Colonic mucosa (tissue), 4 donors: ENCODE results near the gene NRCAM. TPM values are rescaled to one million over a fixed set of nuclear protein-coding genes. Genes with fewer than 3 reads are reported as not detected.

ENCODE experiments used
- DNase-seq: peaks from one replicate; pipeline ENCODE4 v3.0.0-alpha.2; 2020
- H3K27ac ChIP-seq: fragments of 200-600 bp; one replicate; pipeline ENCODE4 v1.8.0; 2021
- H3K27me3 ChIP-seq: fragments of 200-600 bp; one replicate; pipeline ENCODE4 v1.8.0; 2021
- H3K36me3 ChIP-seq: fragments of 200-600 bp; one replicate; pipeline ENCODE4 v1.8.0; 2021
- H3K4me1 ChIP-seq: fragments of 200-600 bp; one replicate; pipeline ENCODE4 v1.8.0; 2021; ENCODE audit warnings: mild to moderate bottlenecking
- H3K4me3 ChIP-seq: fragments of 200-600 bp; one replicate; pipeline ENCODE4 v1.8.0; 2021
- H3K9ac ChIP-seq, 2 donors: one replicate each; pipeline ENCODE4 v1.7.0; 2013; ENCODE audit warnings: control low read depth in 2 of 2, low read depth in 2 of 2, low read length in 2 of 2
- H3K9me3 ChIP-seq: fragments of 200-600 bp; one replicate; pipeline ENCODE4 v1.8.0; 2021
- CTCF ChIP-seq: fragments of 200-600 bp; IDR thresholded peaks from one replicate; pipeline ENCODE4 v1.8.0; 2022; ENCODE audit warnings: antibody characterized with exemption, mild to moderate bottlenecking
- intact Hi-C: fragments of 100-400 bp; cut with DNase I; formaldehyde crosslinking; loops from one replicate; pipeline ENCODE4 v1.14.1; 2022
- total RNA-seq, 2 donors: library from RNA; stranded (reverse); fragmentation: NEBNext Ultra II Directional in 1 of 2; extraction: Animal tissue kit (Norgen Biotek cat#: 25700) in 1 of 2; gene quantifications; one replicate each; pipeline ENCODE4 v1.2.1, GENCODE V29; 2021
- donor health status: healthy.
- donor health status: DM: no; HTN: no; CAD: no.
- donor health status: DM: no; HTN: no; CAD: no.

Gene NRCAM
- total RNA-seq, 2 donors from 2014 or later = 0.42 to 1.1 TPM

GRCh38 chr7:108188724-108189123 lies 267.5 kb downstream of the NRCAM start:
- no peak for DNase-seq
- TF ChIP-seq CTCF = no peak
- Histone ChIP-seq H3K4me3 (no peak overlapping the region), H3K9ac (no peak overlapping the region), H3K27ac (no peak overlapping the region), H3K9me3 (no peaks in the 10 kb centered on the region), H3K27me3 (no peaks in the 10 kb centered on the region), H3K36me3 (no peaks in the 10 kb centered on the region), H3K4me1 (no peaks in the 10 kb centered on the region)
- intact Hi-C loops = loop anchor here (10.0 kb wide), 1 partner anchor 266 kb away; the partner anchor contains the start of gene NRCAM

GRCh38 chr7:108181073-108181985 lies 274.9 kb downstream of the NRCAM start:
- H3K4me3 ChIP-seq = no peak overlapping the region
- TF ChIP-seq CTCF = peak; percentile 70
- intact Hi-C loops = loop anchor here (5.0 to 10.0 kb wide), 2 partner anchors 273 to 316 kb away; partner anchors contain the start of gene NRCAM
- H3K9me3 ChIP-seq = no peaks in the 10 kb centered on the region
- no peak overlapping the region for H3K27ac ChIP-seq
- H3K27me3 ChIP-seq = no peaks in the 10 kb centered on the region
- H3K9ac ChIP-seq = no peak overlapping the region
- DNase-seq = no peak
- no peaks in the 10 kb centered on the region for H3K36me3 ChIP-seq
- H3K4me1 ChIP-seq = no peaks in the 10 kb centered on the region

- Histone ChIP-seq H3K27me3 (no peaks in the 10 kb centered on the region), H3K4me3 (no peak overlapping the region), H3K9ac (no peak overlapping the region), H3K4me1 (no peaks in the 10 kb centered on the region), H3K36me3 (no peaks in the 10 kb centered on the region), H3K27ac (no peak overlapping the region), H3K9me3 (no peaks in the 10 kb centered on the region)
- TF ChIP-seq CTCF = no peak
- DNase-seq = no peak
- intact Hi-C loops = no loop called here
Observed at GRCh38 chr7:108178398-108178797, 277.8 kb downstream of the NRCAM start.

GRCh38 chr7:108171164-108171563 lies 285.1 kb downstream of the NRCAM start:
- H3K27me3 ChIP-seq = no peaks in the 10 kb centered on the region
- no peak overlapping the region for H3K4me3 ChIP-seq
- no peak for DNase-seq
- no peaks in the 10 kb centered on the region for H3K36me3 ChIP-seq
- H3K4me1 ChIP-seq = no peaks in the 10 kb centered on the region
- TF ChIP-seq CTCF = no peak
- no peaks in the 10 kb centered on the region for H3K9me3 ChIP-seq
- intact Hi-C loops = no loop called here
- H3K9ac ChIP-seq = no peak overlapping the region
- H3K27ac ChIP-seq = no peak overlapping the region

- intact Hi-C loops = no loop called here
- Histone ChIP-seq H3K9me3 (no peaks in the 10 kb centered on the region), H3K36me3 (no peaks in the 10 kb centered on the region), H3K4me3 (no peak overlapping the region), H3K4me1 (no peaks in the 10 kb centered on the region), H3K9ac (no peak overlapping the region), H3K27ac (no peak overlapping the region), H3K27me3 (no peaks in the 10 kb centered on the region)
- no peak for DNase-seq
- TF ChIP-seq CTCF = no peak
Observed at GRCh38 chr7:108170251-108170650, 286.0 kb downstream of the NRCAM start.
